ENCODE results near the gene CT47A7.
"Not testable (repeated sequence)": the region's sequence is repeated elsewhere in the genome, so short reads cannot be mapped to it uniquely, and the experiment has no call there.

CT47A7 gene

GRCh38 chrX:120956500-120956899 is at the start of gene CT47A7:
TSS of gene CT47A7 (minus strand) at chrX:120956600. CDS start at chrX:120956345, 255 bp downstream.
- not testable (repeated sequence) for DNase-seq

- DNase-seq, result no peak
Observed at GRCh38 chrX:121000589-121000988, 44.2 kb upstream of the CT47A7 start.

- no peak for DNase-seq
Observed at GRCh38 chrX:120999413-120999812, 43.0 kb upstream of the CT47A7 start.

GRCh38 chrX:120985660-120986059 is 29.3 kb upstream of the CT47A7 start, which contains the start of gene CT47A1:
TSS of gene CT47A1 (minus strand) at chrX:120985760. CDS start at chrX:120985529, 231 bp downstream.
- DNase-seq, result not testable (repeated sequence)

Data from activated CD8-positive, alpha-beta memory T cell treated with anti-CD3 and anti-CD28 coated beads, Interleukin-2, amount 50 U/mL, for 48 hours (primary cell).